HTERT RPE-1 (cell line): Measurements from ENCODE around the gene HHAT.

Experiments used
- in situ Hi-C: fragments of 300-500 bp; cut with MboI; formaldehyde crosslinking; loops from 4 replicates; pipeline ENCODE4 v1.14.3; 2020; ENCODE audit warnings: low sequenced_read_pairs

The HHAT gene

GRCh38 chr1:210328746-210329503, at the start of gene HHAT:
TSS of gene HHAT (plus strand) at chr1:210328902. CDS start at chr1:210348976, 20,074 bp downstream.
- in situ Hi-C loops = no loop called here

GRCh38 chr1:210280221-210280620, 48.5 kb upstream of the HHAT start:
- in situ Hi-C loops = no loop called here

- in situ Hi-C loops = no loop called here
Observed at GRCh38 chr1:210288116-210288515, 40.6 kb upstream of the HHAT start.

- in situ Hi-C loops = no loop called here
Observed at GRCh38 chr1:210289248-210289647, 39.5 kb upstream of the HHAT start.

GRCh38 chr1:210291081-210291764, 37.5 kb upstream of the HHAT start:
- in situ Hi-C loops = no loop called here

- in situ Hi-C loops = no loop called here
Observed at GRCh38 chr1:210291786-210292230, 36.9 kb upstream of the HHAT start.

DNA sequence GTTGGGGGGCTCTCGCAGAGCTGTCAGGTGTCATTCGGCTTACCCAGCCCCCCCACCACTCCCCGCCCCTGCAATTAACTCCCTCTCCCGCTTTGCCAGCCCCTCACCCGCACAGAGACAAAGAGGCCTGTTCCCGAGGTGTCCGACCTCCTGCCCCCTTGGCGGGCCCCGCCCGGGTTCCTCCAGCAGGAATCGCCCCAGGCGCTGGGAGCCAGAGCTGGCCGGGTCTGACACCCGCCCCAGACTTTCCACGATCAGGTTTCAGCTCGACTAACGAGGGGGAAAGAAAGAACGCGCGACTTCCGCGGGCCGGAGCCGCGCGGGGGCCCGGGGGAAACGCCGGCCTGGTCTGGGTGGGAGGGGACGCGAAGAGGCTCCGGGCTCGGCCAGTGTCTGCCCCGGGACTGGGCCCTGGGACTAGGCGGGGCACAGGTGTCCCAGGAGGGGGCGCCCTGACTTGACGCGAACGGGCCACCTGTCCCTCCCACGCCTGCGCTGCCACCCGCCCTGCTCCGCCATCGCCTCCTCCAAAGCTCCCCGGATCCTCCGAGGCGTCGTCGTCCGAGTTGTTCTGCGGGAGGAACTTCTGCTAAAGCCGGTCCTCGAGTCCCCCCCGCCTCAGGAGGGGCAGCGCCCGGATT, 36.4 kb upstream of the HHAT start:
- in situ Hi-C loops = no loop called here

GRCh38 chr1:210293171-210293607, 35.5 kb upstream of the HHAT start:
- in situ Hi-C loops = no loop called here

- in situ Hi-C loops = no loop called here
Observed at GRCh38 chr1:210294999-210295745, 33.5 kb upstream of the HHAT start.

- in situ Hi-C loops = no loop called here
Observed at GRCh38 chr1:210296682-210297081, 32.0 kb upstream of the HHAT start.

GRCh38 chr1:210298296-210298695, 30.4 kb upstream of the HHAT start:
- in situ Hi-C loops = no loop called here

- in situ Hi-C loops = no loop called here
Observed at GRCh38 chr1:210298936-210299335, 29.8 kb upstream of the HHAT start.

DNA sequence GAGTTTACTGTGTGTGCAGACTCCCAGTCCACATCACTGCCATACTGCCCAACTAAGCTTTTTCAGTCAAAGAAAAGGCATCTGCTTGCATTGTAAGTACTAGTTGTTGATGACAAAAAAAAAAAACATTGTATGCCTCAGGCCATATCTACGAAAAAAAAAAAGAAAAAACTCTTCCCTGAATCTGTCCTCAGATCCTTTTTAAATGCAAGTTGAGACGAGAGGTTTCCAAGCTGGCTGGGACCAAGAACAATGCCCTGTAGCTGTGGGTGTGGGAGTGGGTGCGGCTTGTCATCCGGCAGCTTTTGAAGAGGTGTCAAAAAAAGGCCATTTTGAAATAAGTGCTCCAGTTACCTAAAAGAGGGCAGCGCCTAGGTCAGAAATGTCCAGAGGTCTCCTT, 29.2 kb upstream of the HHAT start:
- in situ Hi-C loops = no loop called here

GRCh38 chr1:210300923-210301614, 27.6 kb upstream of the HHAT start:
- in situ Hi-C loops = no loop called here

GRCh38 chr1:210301615-210302000, 27.1 kb upstream of the HHAT start:
- in situ Hi-C loops = no loop called here

DNA sequence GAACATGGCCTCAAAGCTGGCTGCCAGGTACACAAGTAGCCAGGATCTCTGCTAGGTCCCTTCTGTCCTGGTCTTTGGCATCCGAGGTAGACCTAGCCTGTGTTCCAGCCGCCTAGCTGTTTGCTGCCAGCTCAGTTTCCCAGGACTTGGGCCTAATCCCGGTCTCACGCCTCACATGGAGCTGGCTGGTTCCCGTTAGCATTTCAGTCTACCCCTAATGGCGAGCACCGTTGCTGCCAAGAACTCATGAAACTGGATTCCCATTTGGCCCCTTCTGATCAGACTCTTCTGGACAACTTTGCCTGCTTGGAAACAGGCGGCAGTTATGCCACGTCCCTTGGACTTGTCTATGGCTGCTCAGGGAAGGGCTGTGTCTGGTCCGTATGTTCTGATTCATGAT, 26.2 kb upstream of the HHAT start:
- in situ Hi-C loops = no loop called here

- in situ Hi-C loops = no loop called here
Observed at GRCh38 chr1:210303391-210303790, 25.3 kb upstream of the HHAT start.

DNA sequence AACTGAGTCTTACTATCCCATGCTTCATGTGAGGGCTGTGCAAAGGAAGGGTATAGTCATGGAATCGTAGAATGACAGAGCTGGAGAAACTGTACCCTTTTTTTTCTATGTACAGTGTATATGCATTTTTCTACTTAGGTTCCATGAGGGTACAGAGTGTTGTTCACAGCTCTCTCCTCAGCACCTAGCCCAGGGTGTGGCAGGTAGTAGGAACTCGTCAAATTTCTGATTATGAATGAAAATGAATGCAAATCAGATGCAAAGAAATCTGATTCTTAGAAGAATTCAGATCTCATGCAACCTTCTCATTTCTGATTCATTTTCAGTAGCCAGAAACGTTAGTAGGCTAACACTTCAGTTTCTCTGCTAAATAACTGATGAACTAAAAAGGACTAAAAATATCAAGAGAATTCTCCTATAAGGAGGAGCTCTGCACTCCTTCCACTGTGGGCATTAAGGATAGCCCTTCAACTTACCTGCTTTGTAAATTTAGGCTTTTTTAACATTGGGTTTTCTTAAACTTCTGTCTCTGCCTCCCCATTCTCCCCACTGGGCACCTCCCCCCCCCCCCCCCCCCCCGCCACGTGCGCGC, 18.0 kb upstream of the HHAT start:
- in situ Hi-C loops = no loop called here

- in situ Hi-C loops = no loop called here
Observed at GRCh38 chr1:210311726-210312493, 16.8 kb upstream of the HHAT start.
